GM19238 (cell line): Measurements from ENCODE around the gene NCOA3.
A peak's percentile ranks its signal among the peaks of the same experiment; 100 is the strongest.
"Not testable (repeated sequence)": the region's sequence is repeated elsewhere in the genome, so short reads cannot be mapped to it uniquely, and the experiment has no call there.

Source experiments
- DNase-seq: peaks from one replicate; pipeline ENCODE4 v3.0.0; 2011; ENCODE audit warnings: low spot score; ENCODE audit not compliant: insufficient read length

The NCOA3 gene

GRCh38 chr20:47501482-47502270 lies at the start of gene NCOA3:
NCOA3 (plus strand) TSS chr20:47501887; CDS start chr20:47622248, 120,361 bp downstream.
- peak; percentile 70 for DNase-seq

- DNase-seq = no peak
These were observed 48.9 kb upstream of the NCOA3 start for GRCh38 chr20:47452736-47453161.

- peak; percentile 65 for DNase-seq
These were observed 48.4 kb upstream of the NCOA3 start for GRCh38 chr20:47453167-47453782.

- no peak for DNase-seq
These were observed 47.2 kb upstream of the NCOA3 start for GRCh38 chr20:47454298-47455132.

GRCh38 chr20:47455133-47456040 lies 46.3 kb upstream of the NCOA3 start:
- DNase-seq = no peak

GRCh38 chr20:47456041-47456537 lies 45.6 kb upstream of the NCOA3 start:
- no peak for DNase-seq

GRCh38 chr20:47456952-47457724 lies 44.5 kb upstream of the NCOA3 start:
- DNase-seq = no peak

- DNase-seq = not testable (repeated sequence)
These were observed 43.2 kb upstream of the NCOA3 start for GRCh38 chr20:47458280-47459050.

- DNase-seq = no peak
These were observed 42.2 kb upstream of the NCOA3 start for GRCh38 chr20:47459344-47460073.

- not testable (repeated sequence) for DNase-seq
These were observed 41.0 kb upstream of the NCOA3 start for GRCh38 chr20:47460761-47461112.

- no peak for DNase-seq
These were observed 40.5 kb upstream of the NCOA3 start for GRCh38 chr20:47461120-47461685.

- not testable (repeated sequence) for DNase-seq
These were observed 39.8 kb upstream of the NCOA3 start for GRCh38 chr20:47461906-47462305.

GRCh38 chr20:47464380-47465101 lies 37.1 kb upstream of the NCOA3 start:
- DNase-seq = no peak

- no peak for DNase-seq
These were observed 36.2 kb upstream of the NCOA3 start for GRCh38 chr20:47465335-47466090.

- no peak for DNase-seq
These were observed 35.5 kb upstream of the NCOA3 start for GRCh38 chr20:47466213-47466612.

GRCh38 chr20:47466704-47467459 lies 34.8 kb upstream of the NCOA3 start:
- DNase-seq = no peak
